ENCODE data around the gene SNX1. TPM values are rescaled to one million over a fixed set of nuclear protein-coding genes. Genes with fewer than 3 reads are reported as not detected.
A peak's percentile ranks its signal among the peaks of the same experiment; 100 is the strongest.

Gene SNX1
- total and polyA plus RNA-seq, 2 of the 13 experiments (the other 11 are each of a cell fraction or from before 2014, with no cell fraction given) = 29.3 to 60.1 TPM

DNA sequence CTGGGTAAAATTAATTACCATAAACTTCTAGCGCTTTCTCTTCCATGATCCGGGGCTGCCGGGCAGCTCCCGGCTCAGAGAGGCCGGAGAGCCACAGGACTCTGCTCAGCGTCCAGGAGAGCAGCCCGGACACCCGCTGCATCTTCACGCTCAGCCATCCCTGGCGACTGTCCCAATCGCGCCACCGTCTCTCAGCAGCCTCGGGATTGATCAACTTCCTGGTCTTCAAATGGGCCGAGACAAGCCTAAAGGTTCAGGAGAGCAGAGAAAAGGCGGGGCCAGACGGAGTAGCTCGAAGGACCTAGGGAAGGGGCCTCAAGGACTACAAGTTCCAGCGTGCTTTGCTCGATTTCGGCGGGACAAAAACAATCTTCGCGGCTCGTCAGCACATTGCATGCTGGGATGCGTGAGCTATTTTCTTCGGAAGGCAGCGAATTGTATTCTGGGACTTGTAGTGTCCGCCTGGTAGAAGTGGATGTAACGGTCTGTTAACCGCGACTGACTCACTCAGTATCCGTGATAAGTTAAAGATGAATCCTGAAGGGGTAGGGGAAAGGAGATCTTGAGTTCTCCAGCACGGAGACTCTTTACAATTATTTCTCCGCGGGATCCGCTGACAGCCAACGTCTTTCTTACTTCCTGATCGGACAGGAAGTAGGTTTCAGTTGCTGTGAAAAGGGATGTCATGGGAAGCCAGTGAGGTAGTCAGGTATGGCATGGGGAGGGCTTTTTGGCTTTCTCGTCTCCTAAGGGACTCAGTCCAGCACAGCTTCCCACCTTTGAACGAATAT, 2.0 kb upstream of the SNX1 start, which contains the start of gene CIAO2A (continued):
- TF ChIP-seq NFYB (CRISPR knock-in tag; IDR thresholded peaks at IDR 0.05) (peak; percentile 57), ARNT2 (CRISPR knock-in tag; IDR thresholded peaks at IDR 0.05; ENCODE audit: low read depth) (no peak), ZNF331 (CRISPR knock-in tag; IDR thresholded peaks at IDR 0.05) (peak; percentile 56; the same call in 1 of the 2 replicates), ZNF788 (CRISPR knock-in tag; IDR thresholded peaks at IDR 0.05; ENCODE audit: borderline replicate concordance) (peak; percentile 42; the same call in 1 of the 2 replicates), JUND (CRISPR knock-in tag; IDR thresholded peaks at IDR 0.05) (peak; percentile 34; the same call in 1 of the 2 replicates), ZNF547 (CRISPR knock-in tag; IDR thresholded peaks at IDR 0.05) (no peak), ZMYM2 (CRISPR knock-in tag; IDR thresholded peaks at IDR 0.05) (no peak), ZNF607 (CRISPR knock-in tag; IDR thresholded peaks at IDR 0.05; ENCODE audit: borderline replicate concordance) (peak; percentile 45; the same call in 1 of the 2 replicates), ZNF790 (CRISPR knock-in tag; IDR thresholded peaks at IDR 0.05; ENCODE audit: borderline replicate concordance) (peak; percentile 57; the same call in 1 of the 2 replicates), TP53 (CRISPR knock-in tag; conservative IDR thresholded peaks at IDR 0.05) (no peak), FLYWCH1 (CRISPR knock-in tag; IDR thresholded peaks at IDR 0.05) (no peak), MYC (CRISPR knock-in tag; IDR thresholded peaks at IDR 0.05; ENCODE audit: borderline replicate concordance) (no peak), HIVEP1 (CRISPR knock-in tag; IDR thresholded peaks at IDR 0.05) (no peak)
- TF ChIP-seq, protein P1, sequence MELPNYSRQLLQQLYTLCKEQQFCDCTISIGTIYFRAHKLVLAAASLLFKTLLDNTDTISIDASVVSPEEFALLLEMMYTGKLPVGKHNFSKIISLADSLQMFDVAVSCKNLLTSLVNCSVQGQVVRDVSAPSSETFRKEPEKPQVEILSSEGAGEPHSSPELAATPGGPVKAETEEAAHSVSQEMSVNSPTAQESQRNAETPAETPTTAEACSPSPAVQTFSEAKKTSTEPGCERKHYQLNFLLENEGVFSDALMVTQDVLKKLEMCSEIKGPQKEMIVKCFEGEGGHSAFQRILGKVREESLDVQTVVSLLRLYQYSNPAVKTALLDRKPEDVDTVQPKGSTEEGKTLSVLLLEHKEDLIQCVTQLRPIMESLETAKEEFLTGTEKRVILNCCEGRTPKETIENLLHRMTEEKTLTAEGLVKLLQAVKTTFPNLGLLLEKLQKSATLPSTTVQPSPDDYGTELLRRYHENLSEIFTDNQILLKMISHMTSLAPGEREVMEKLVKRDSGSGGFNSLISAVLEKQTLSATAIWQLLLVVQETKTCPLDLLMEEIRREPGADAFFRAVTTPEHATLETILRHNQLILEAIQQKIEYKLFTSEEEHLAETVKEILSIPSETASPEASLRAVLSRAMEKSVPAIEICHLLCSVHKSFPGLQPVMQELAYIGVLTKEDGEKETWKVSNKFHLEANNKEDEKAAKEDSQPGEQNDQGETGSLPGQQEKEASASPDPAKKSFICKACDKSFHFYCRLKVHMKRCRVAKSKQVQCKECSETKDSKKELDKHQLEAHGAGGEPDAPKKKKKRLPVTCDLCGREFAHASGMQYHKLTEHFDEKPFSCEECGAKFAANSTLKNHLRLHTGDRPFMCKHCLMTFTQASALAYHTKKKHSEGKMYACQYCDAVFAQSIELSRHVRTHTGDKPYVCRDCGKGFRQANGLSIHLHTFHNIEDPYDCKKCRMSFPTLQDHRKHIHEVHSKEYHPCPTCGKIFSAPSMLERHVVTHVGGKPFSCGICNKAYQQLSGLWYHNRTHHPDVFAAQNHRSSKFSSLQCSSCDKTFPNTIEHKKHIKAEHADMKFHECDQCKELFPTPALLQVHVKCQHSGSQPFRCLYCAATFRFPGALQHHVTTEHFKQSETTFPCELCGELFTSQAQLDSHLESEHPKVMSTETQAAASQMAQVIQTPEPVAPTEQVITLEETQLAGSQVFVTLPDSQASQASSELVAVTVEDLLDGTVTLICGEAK (IDR thresholded peaks at IDR 0.05) = peak; percentile 18; the same call in 1 of the 2 replicates
- TF ChIP-seq, protein P1 (CRISPR knock-in tag; IDR thresholded peaks at IDR 0.05) = peak; percentile 98
- TF ChIP-seq, protein P2, sequence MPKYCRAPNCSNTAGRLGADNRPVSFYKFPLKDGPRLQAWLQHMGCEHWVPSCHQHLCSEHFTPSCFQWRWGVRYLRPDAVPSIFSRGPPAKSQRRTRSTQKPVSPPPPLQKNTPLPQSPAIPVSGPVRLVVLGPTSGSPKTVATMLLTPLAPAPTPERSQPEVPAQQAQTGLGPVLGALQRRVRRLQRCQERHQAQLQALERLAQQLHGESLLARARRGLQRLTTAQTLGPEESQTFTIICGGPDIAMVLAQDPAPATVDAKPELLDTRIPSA (CRISPR knock-in tag; IDR thresholded peaks at IDR 0.05; ENCODE audit: borderline replicate concordance) = no peak; the same call in 1 of the 2 replicates
- TF ChIP-seq, protein P3, sequence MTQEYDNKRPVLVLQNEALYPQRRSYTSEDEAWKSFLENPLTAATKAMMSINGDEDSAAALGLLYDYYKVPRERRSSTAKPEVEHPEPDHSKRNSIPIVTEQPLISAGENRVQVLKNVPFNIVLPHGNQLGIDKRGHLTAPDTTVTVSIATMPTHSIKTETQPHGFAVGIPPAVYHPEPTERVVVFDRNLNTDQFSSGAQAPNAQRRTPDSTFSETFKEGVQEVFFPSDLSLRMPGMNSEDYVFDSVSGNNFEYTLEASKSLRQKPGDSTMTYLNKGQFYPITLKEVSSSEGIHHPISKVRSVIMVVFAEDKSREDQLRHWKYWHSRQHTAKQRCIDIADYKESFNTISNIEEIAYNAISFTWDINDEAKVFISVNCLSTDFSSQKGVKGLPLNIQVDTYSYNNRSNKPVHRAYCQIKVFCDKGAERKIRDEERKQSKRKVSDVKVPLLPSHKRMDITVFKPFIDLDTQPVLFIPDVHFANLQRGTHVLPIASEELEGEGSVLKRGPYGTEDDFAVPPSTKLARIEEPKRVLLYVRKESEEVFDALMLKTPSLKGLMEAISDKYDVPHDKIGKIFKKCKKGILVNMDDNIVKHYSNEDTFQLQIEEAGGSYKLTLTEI (CRISPR knock-in tag; conservative IDR thresholded peaks at IDR 0.05) = no peak
- TF ChIP-seq, protein P4, sequence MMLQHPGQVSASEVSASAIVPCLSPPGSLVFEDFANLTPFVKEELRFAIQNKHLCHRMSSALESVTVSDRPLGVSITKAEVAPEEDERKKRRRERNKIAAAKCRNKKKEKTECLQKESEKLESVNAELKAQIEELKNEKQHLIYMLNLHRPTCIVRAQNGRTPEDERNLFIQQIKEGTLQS (CRISPR knock-in tag; IDR thresholded peaks at IDR 0.05) = no peak

Measured in HepG2 (cell line).